Activated T-helper 17 cell treated with anti-CD3 and anti-CD28 coated beads, Interleukin-2, amount 50 U/mL, for 72 hours (primary cell): ENCODE data around the gene PRPF40B. TPM values are rescaled to one million over a fixed set of nuclear protein-coding genes. Genes with fewer than 3 reads are reported as not detected.

Experiments
- ATAC-seq: fragments of 150-1000 bp; cut with Tn5 transposase; replicated peaks from 2 replicates; pipeline ENCODE4 v1.10.0; 2021; ENCODE audit warnings: mild to moderate bottlenecking, moderate library complexity
- H3K27ac Mint-ChIP-seq: one replicate; pipeline ENCODE4 v1.8.0; 2022; ENCODE audit warnings: mixed read lengths
- H3K27me3 Mint-ChIP-seq: one replicate; pipeline ENCODE4 v1.8.0; 2022; ENCODE audit warnings: mixed read lengths
- H3K36me3 Mint-ChIP-seq: one replicate; pipeline ENCODE4 v1.8.0; 2022; ENCODE audit warnings: low read depth, mild to moderate bottlenecking, mixed read lengths
- H3K4me1 Mint-ChIP-seq: one replicate; pipeline ENCODE4 v1.8.0; 2022; ENCODE audit warnings: mixed read lengths
- H3K4me3 Mint-ChIP-seq: one replicate; pipeline ENCODE4 v1.8.0; 2022; ENCODE audit warnings: mild to moderate bottlenecking, mixed read lengths
- H3K9me3 Mint-ChIP-seq: one replicate; pipeline ENCODE4 v1.8.0; 2022; ENCODE audit warnings: mixed read lengths
- total RNA-seq, 2 donors: library from RNA; stranded (reverse); gene quantifications; one replicate each; pipeline ENCODE4 v1.2.3, GENCODE V29; 2022

PRPF40B gene
- total RNA-seq, 2 donors from 2014 or later = 7.7 to 8.2 TPM

GRCh38 chr12:49621651-49622500 is 1.5 kb upstream of the PRPF40B start:
- ATAC-seq = no peak
- peak overlapping the region; percentile 83 for H3K4me3 Mint-ChIP-seq
- peaks cover 15% of the 10 kb centered on the region for H3K4me1 Mint-ChIP-seq
- H3K9me3 Mint-ChIP-seq = no peaks in the 10 kb centered on the region
- no peaks in the 10 kb centered on the region for H3K36me3 Mint-ChIP-seq
- H3K27ac Mint-ChIP-seq = peak overlapping the region; percentile 75
- no peaks in the 10 kb centered on the region for H3K27me3 Mint-ChIP-seq

- H3K9me3 Mint-ChIP-seq = no peaks in the 10 kb centered on the region
- ATAC-seq = peak; percentile 61
- H3K4me3 Mint-ChIP-seq = peak overlapping the region; percentile 83
- H3K27me3 Mint-ChIP-seq = no peaks in the 10 kb centered on the region
- H3K36me3 Mint-ChIP-seq = no peaks in the 10 kb centered on the region
- peak overlapping the region; percentile 75 for H3K27ac Mint-ChIP-seq
- peaks cover 15% of the 10 kb centered on the region for H3K4me1 Mint-ChIP-seq
Observed at GRCh38 chr12:49622501-49623141, 740 bp upstream of the PRPF40B start.

GRCh38 chr12:49624921-49625577 is 1.7 kb downstream of the PRPF40B start:
- H3K4me1 Mint-ChIP-seq = peaks cover 15% of the 10 kb centered on the region
- no peak overlapping the region for H3K27ac Mint-ChIP-seq
- H3K36me3 Mint-ChIP-seq = no peaks in the 10 kb centered on the region
- no peak overlapping the region for H3K4me3 Mint-ChIP-seq
- no peaks in the 10 kb centered on the region for H3K27me3 Mint-ChIP-seq
- no peaks in the 10 kb centered on the region for H3K9me3 Mint-ChIP-seq
- no peak for ATAC-seq

- Mint-ChIP-seq H3K27me3 (no peaks in the 10 kb centered on the region), H3K9me3 (no peaks in the 10 kb centered on the region), H3K27ac (no peak overlapping the region), H3K4me1 (peaks cover 11% of the 10 kb centered on the region), H3K4me3 (no peak overlapping the region), H3K36me3 (no peaks in the 10 kb centered on the region)
- peak; percentile 43 for ATAC-seq
Observed at GRCh38 chr12:49626169-49626835, 2.9 kb downstream of the PRPF40B start.

- H3K27me3 Mint-ChIP-seq = no peaks in the 10 kb centered on the region
- no peaks in the 10 kb centered on the region for H3K36me3 Mint-ChIP-seq
- H3K4me1 Mint-ChIP-seq = peaks cover 9% of the 10 kb centered on the region
- H3K9me3 Mint-ChIP-seq = no peaks in the 10 kb centered on the region
- no peak overlapping the region for H3K27ac Mint-ChIP-seq
- no peak for ATAC-seq
- H3K4me3 Mint-ChIP-seq = no peak overlapping the region
Observed at GRCh38 chr12:49626836-49627235, 3.5 kb downstream of the PRPF40B start.

- Mint-ChIP-seq H3K4me3 (no peak overlapping the region), H3K9me3 (no peaks in the 10 kb centered on the region), H3K27ac (no peak overlapping the region), H3K36me3 (no peaks in the 10 kb centered on the region), H3K27me3 (no peaks in the 10 kb centered on the region), H3K4me1 (peaks cover 9% of the 10 kb centered on the region)
- ATAC-seq = no peak
Observed at GRCh38 chr12:49627752-49628360, 4.5 kb downstream of the PRPF40B start.

GRCh38 chr12:49631336-49631907 is 8.1 kb downstream of the PRPF40B start:
- no peak overlapping the region for H3K27ac Mint-ChIP-seq
- no peak for ATAC-seq
- H3K9me3 Mint-ChIP-seq = no peaks in the 10 kb centered on the region
- H3K4me1 Mint-ChIP-seq = no peaks in the 10 kb centered on the region
- no peaks in the 10 kb centered on the region for H3K36me3 Mint-ChIP-seq
- no peak overlapping the region for H3K4me3 Mint-ChIP-seq
- no peaks in the 10 kb centered on the region for H3K27me3 Mint-ChIP-seq

GRCh38 chr12:49632401-49632800 is 9.0 kb downstream of the PRPF40B start:
- peaks cover 9% of the 10 kb centered on the region for H3K4me1 Mint-ChIP-seq
- no peaks in the 10 kb centered on the region for H3K9me3 Mint-ChIP-seq
- no peak overlapping the region for H3K4me3 Mint-ChIP-seq
- ATAC-seq = no peak
- H3K27ac Mint-ChIP-seq = no peak overlapping the region
- no peaks in the 10 kb centered on the region for H3K27me3 Mint-ChIP-seq
- no peaks in the 10 kb centered on the region for H3K36me3 Mint-ChIP-seq

- no peak for ATAC-seq
- no peaks in the 10 kb centered on the region for H3K27me3 Mint-ChIP-seq
- H3K4me3 Mint-ChIP-seq = no peak overlapping the region
- H3K9me3 Mint-ChIP-seq = no peaks in the 10 kb centered on the region
- no peaks in the 10 kb centered on the region for H3K36me3 Mint-ChIP-seq
- peaks cover 9% of the 10 kb centered on the region for H3K4me1 Mint-ChIP-seq
- no peak overlapping the region for H3K27ac Mint-ChIP-seq
Observed at GRCh38 chr12:49632986-49633702, 9.8 kb downstream of the PRPF40B start.

GRCh38 chr12:49633703-49634345 is 10.5 kb downstream of the PRPF40B start:
- Mint-ChIP-seq H3K4me1 (peaks cover 9% of the 10 kb centered on the region), H3K9me3 (no peaks in the 10 kb centered on the region)

GRCh38 chr12:49635036-49635435 is 11.7 kb downstream of the PRPF40B start:
- no peaks in the 10 kb centered on the region for H3K27me3 Mint-ChIP-seq
- peak overlapping the region; percentile 34 for H3K27ac Mint-ChIP-seq
- ATAC-seq = no peak
- H3K9me3 Mint-ChIP-seq = no peaks in the 10 kb centered on the region
- no peaks in the 10 kb centered on the region for H3K36me3 Mint-ChIP-seq
- H3K4me3 Mint-ChIP-seq = no peak overlapping the region
- peaks cover 9% of the 10 kb centered on the region for H3K4me1 Mint-ChIP-seq

More at GRCh38 chr12:49633703-49634345, 10.5 kb downstream of the PRPF40B start:
- Mint-ChIP-seq H3K4me3 (no peak overlapping the region), H3K27me3 (no peaks in the 10 kb centered on the region), H3K36me3 (no peaks in the 10 kb centered on the region), H3K27ac (peak overlapping the region; percentile 34)
- no peak for ATAC-seq

- peaks cover 9% of the 10 kb centered on the region for H3K4me1 Mint-ChIP-seq
- H3K9me3 Mint-ChIP-seq = no peaks in the 10 kb centered on the region
- no peaks in the 10 kb centered on the region for H3K27me3 Mint-ChIP-seq
- H3K36me3 Mint-ChIP-seq = no peaks in the 10 kb centered on the region
- H3K4me3 Mint-ChIP-seq = no peak overlapping the region
- H3K27ac Mint-ChIP-seq = no peak overlapping the region
- ATAC-seq = no peak
Observed at GRCh38 chr12:49635656-49636055, 12.3 kb downstream of the PRPF40B start.

- no peak overlapping the region for H3K4me3 Mint-ChIP-seq
- H3K36me3 Mint-ChIP-seq = no peaks in the 10 kb centered on the region
- H3K27me3 Mint-ChIP-seq = no peaks in the 10 kb centered on the region
- H3K27ac Mint-ChIP-seq = peak overlapping the region; percentile 16
- ATAC-seq = no peak
- H3K9me3 Mint-ChIP-seq = no peaks in the 10 kb centered on the region
- H3K4me1 Mint-ChIP-seq = peaks cover 9% of the 10 kb centered on the region
Observed at GRCh38 chr12:49636574-49636973, 13.2 kb downstream of the PRPF40B start.
